Cardiac muscle cell (in vitro differentiated cells and primary cell): ENCODE measurements around the gene EXOC3L2. TPM values are rescaled to one million over a fixed set of nuclear protein-coding genes. Genes with fewer than 3 reads are reported as not detected.
A peak's percentile ranks its signal among the peaks of the same experiment; 100 is the strongest.

Experiments
- DNase-seq, 2 donors: peaks; one replicate each; pipeline versions ENCODE4 v3.0.0 to v3.0.0-alpha.2; 2010 to 2017; ENCODE audit warnings: low read depth in 1 of 2, low spot score in 1 of 2
- H3K27ac ChIP-seq: fragments of 200-600 bp; sonication (generic); 2 replicates; pipeline ENCODE4 v1.5.1; 2016
- H3K27me3 ChIP-seq: fragments of 200-600 bp; sonication (generic); 2 replicates; pipeline ENCODE4 v1.6.0; 2016; ENCODE audit warnings: control low read depth
- H3K36me3 ChIP-seq: fragments of 200-600 bp; sonication (generic); 2 replicates; pipeline ENCODE4 v1.5.1; 2016; ENCODE audit warnings: control low read depth
- H3K4me1 ChIP-seq: fragments of 200-600 bp; sonication (generic); 2 replicates; pipeline ENCODE4 v1.8.1; 2017; ENCODE audit warnings: low read depth, mild to moderate bottlenecking, mixed run types
- H3K4me3 ChIP-seq: fragments of 200-600 bp; sonication (generic); 2 replicates; pipeline ENCODE4 v1.5.1; 2016; ENCODE audit warnings: mild to moderate bottlenecking
- H3K9me3 ChIP-seq: fragments of 200-600 bp; sonication (generic); 2 replicates; pipeline ENCODE4 v1.5.1; 2017; ENCODE audit warnings: low read depth, mild to moderate bottlenecking, control low read depth
- polyA plus RNA-seq: library from polyadenylated mRNA; unstranded; fragments of >200 nt; fragmentation: Nextera tagmentation; extraction: Ambion mirVana; gene quantifications from 2 replicates; pipeline ENCODE4 v1.2.1, GENCODE V29; 2016
- total RNA-seq: library from RNA; depleted of rRNA; stranded (reverse); fragments of >200 nt; gene quantifications from 2 replicates; pipeline ENCODE4 v1.2.3, GENCODE V29; 2016
- TF ChIP-seq, protein P1 (sequence below): IDR thresholded peaks from 2 replicates; pipeline ENCODE4 v1.5.1; 2012; ENCODE audit warnings: low read depth, mild to moderate bottlenecking, low read length

Gene EXOC3L2
- total and polyA plus RNA-seq, 2 experiments from 2014 or later = 1.5 to 2.2 TPM

DNA sequence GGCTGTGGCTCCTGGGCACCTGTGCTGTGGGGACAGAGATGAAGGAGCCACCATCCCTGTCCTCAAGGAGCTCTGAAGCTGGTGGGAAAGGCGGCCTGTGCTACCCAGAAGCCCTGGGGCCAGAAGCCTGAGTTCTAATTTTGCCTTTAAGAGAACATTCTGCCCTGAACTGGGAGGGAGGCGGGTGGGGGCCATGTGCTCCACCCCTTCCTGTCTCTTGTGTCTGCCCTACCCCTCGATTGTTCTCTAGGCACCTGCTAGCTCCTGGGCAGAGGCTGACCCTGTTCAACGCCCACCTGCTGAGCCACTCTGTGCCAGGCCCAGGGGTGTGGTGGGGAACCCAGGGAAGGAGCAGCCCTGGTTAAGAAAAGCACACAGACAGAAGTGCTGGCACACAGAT, 73.0 kb downstream of the EXOC3L2 start:
- no peak for DNase-seq
- Histone ChIP-seq H3K27me3 (no peaks in the 10 kb centered on the region), H3K36me3 (no peaks in the 10 kb centered on the region), H3K4me3 (no peak overlapping the region), H3K4me1 (peaks cover 6% of the 10 kb centered on the region), H3K27ac (no peak overlapping the region), H3K9me3 (no peaks in the 10 kb centered on the region)
- TF ChIP-seq, protein P1, sequence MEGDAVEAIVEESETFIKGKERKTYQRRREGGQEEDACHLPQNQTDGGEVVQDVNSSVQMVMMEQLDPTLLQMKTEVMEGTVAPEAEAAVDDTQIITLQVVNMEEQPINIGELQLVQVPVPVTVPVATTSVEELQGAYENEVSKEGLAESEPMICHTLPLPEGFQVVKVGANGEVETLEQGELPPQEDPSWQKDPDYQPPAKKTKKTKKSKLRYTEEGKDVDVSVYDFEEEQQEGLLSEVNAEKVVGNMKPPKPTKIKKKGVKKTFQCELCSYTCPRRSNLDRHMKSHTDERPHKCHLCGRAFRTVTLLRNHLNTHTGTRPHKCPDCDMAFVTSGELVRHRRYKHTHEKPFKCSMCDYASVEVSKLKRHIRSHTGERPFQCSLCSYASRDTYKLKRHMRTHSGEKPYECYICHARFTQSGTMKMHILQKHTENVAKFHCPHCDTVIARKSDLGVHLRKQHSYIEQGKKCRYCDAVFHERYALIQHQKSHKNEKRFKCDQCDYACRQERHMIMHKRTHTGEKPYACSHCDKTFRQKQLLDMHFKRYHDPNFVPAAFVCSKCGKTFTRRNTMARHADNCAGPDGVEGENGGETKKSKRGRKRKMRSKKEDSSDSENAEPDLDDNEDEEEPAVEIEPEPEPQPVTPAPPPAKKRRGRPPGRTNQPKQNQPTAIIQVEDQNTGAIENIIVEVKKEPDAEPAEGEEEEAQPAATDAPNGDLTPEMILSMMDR = no peak

- Histone ChIP-seq H3K9me3 (no peaks in the 10 kb centered on the region), H3K27me3 (no peaks in the 10 kb centered on the region), H3K4me1 (peaks cover 6% of the 10 kb centered on the region), H3K4me3 (no peak overlapping the region), H3K36me3 (no peaks in the 10 kb centered on the region), H3K27ac (no peak overlapping the region)
- TF ChIP-seq, protein P1 = no peak
- DNase-seq = peak in 1 of 2 donors; percentile 29
These were observed 74.0 kb downstream of the EXOC3L2 start for GRCh38 chr19:45171211-45171623.

GRCh38 chr19:45170146-45171106, 74.8 kb downstream of the EXOC3L2 start:
- Histone ChIP-seq H3K9me3 (no peaks in the 10 kb centered on the region), H3K36me3 (no peaks in the 10 kb centered on the region), H3K4me3 (no peak overlapping the region), H3K4me1 (peaks cover 6% of the 10 kb centered on the region), H3K27ac (no peak overlapping the region), H3K27me3 (no peaks in the 10 kb centered on the region)
- TF ChIP-seq, protein P1 = no peak
- DNase-seq = no peak

GRCh38 chr19:45169602-45170001, 75.6 kb downstream of the EXOC3L2 start:
- no peak for DNase-seq
- no peak overlapping the region for H3K27ac ChIP-seq
- H3K9me3 ChIP-seq = no peaks in the 10 kb centered on the region
- no peak overlapping the region for H3K4me3 ChIP-seq
- H3K27me3 ChIP-seq = no peaks in the 10 kb centered on the region
- TF ChIP-seq, protein P1 = no peak
- peaks cover 6% of the 10 kb centered on the region for H3K4me1 ChIP-seq
- no peaks in the 10 kb centered on the region for H3K36me3 ChIP-seq

- Histone ChIP-seq H3K4me3 (no peak overlapping the region), H3K36me3 (no peaks in the 10 kb centered on the region), H3K27ac (no peak overlapping the region), H3K9me3 (no peaks in the 10 kb centered on the region), H3K27me3 (no peaks in the 10 kb centered on the region), H3K4me1 (peaks cover 6% of the 10 kb centered on the region)
- DNase-seq = no peak
- TF ChIP-seq, protein P1 = no peak
These were observed 76.3 kb downstream of the EXOC3L2 start for GRCh38 chr19:45168767-45169351.
